ENCODE results near the gene ARRB1. TPM values are rescaled to one million over a fixed set of nuclear protein-coding genes. Genes with fewer than 3 reads are reported as not detected.
"Not testable (repeated sequence)": the region's sequence is repeated elsewhere in the genome, so short reads cannot be mapped to it uniquely, and the experiment has no call there.

The ARRB1 gene
- total RNA-seq, 1 donor from 2014 or later: 55.4 TPM

- no peak for DNase-seq
Measured at GRCh38 chr11:75298976-75299260, 52.5 kb downstream of the ARRB1 start.

- no peak for DNase-seq
Measured at GRCh38 chr11:75298191-75298975, 53.1 kb downstream of the ARRB1 start.

- no peak for DNase-seq
Measured at GRCh38 chr11:75293903-75294302, 57.6 kb downstream of the ARRB1 start.

- no peak for DNase-seq
Measured at GRCh38 chr11:75292943-75293342, 58.5 kb downstream of the ARRB1 start.

GRCh38 chr11:75291741-75292140 is 59.7 kb downstream of the ARRB1 start:
- no peak for DNase-seq

- DNase-seq: no peak
Measured at GRCh38 chr11:75289919-75290318, 61.5 kb downstream of the ARRB1 start.

- no peak for DNase-seq
Measured at GRCh38 chr11:75289511-75289760, 62.0 kb downstream of the ARRB1 start.

- DNase-seq: no peak
Measured at GRCh38 chr11:75287579-75287978, 63.9 kb downstream of the ARRB1 start.

GRCh38 chr11:75286826-75287465 is 64.5 kb downstream of the ARRB1 start:
- no peak for DNase-seq

- DNase-seq: no peak
Measured at GRCh38 chr11:75285776-75286360, 65.6 kb downstream of the ARRB1 start.

- no peak for DNase-seq
Measured at GRCh38 chr11:75283391-75283931, 68.0 kb downstream of the ARRB1 start.

- DNase-seq: no peak
Measured at GRCh38 chr11:75281469-75282095, 69.9 kb downstream of the ARRB1 start.

- DNase-seq: no peak
Measured at GRCh38 chr11:75280770-75281468, 70.5 kb downstream of the ARRB1 start.

GRCh38 chr11:75280227-75280701 is 71.2 kb downstream of the ARRB1 start:
- DNase-seq: peak; percentile 70

GRCh38 chr11:75279273-75279672 is 72.2 kb downstream of the ARRB1 start:
- no peak for DNase-seq

GRCh38 chr11:75277991-75278790 is 73.3 kb downstream of the ARRB1 start:
- DNase-seq: no peak

- no peak for DNase-seq
Measured at GRCh38 chr11:75277211-75277805, 74.2 kb downstream of the ARRB1 start.

- DNase-seq: no peak
Measured at GRCh38 chr11:75276686-75277085, 74.8 kb downstream of the ARRB1 start.

GRCh38 chr11:75276186-75276585 is 75.3 kb downstream of the ARRB1 start:
- no peak for DNase-seq

GRCh38 chr11:75275581-75275980 is 75.9 kb downstream of the ARRB1 start:
- no peak for DNase-seq

- DNase-seq: not testable (repeated sequence)
Measured at GRCh38 chr11:75274716-75275115, 76.7 kb downstream of the ARRB1 start.

Measured in occipital lobe (tissue), 2 donors.